ENCODE results near the gene PPP3CA.

Gene PPP3CA

DNA sequence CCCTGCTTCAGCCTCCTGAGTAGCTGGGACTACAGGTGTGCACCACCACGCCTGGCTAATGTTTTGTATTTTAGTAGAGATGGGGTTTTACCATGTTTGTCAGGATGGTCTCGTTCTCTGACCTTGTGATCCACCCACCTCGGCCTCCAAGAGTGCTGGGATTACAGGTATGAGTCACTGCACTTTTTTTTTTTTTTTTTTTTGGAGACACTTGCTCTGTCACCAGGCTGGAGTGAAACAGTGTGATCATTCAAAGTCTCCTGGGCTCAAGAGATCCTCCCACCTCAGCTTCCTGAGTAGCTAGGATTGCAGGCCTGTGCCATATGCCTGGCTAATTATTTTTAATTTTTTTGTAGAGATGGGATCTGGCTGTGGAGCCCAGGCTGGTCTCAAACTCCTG lies 338.8 kb downstream of the PPP3CA start:
- Histone ChIP-seq H3K4me3 (ENCODE audit: low read length) (no peak overlapping the region), H3K79me2 (ENCODE audit: low read length) (no peaks in the 10 kb centered on the region), H3K27me3 (replicated peaks; ENCODE audit: insufficient read depth, low read length) (no peaks in the 10 kb centered on the region), H3F3A (ENCODE audit: insufficient read depth, low read length) (peaks cover 24% of the 10 kb centered on the region), H3K36me3 (replicated peaks; ENCODE audit: insufficient read depth, low read length) (no peaks in the 10 kb centered on the region), H3K9me3 (replicated peaks; ENCODE audit: insufficient read depth, low read length) (no peaks in the 10 kb centered on the region), H3K9ac (ENCODE audit: low read length) (no peak overlapping the region), H3K4me2 (ENCODE audit: low read depth, low read length) (no peak overlapping the region), H3K9me2 (replicated peaks; ENCODE audit: insufficient read depth, low read length) (no peaks in the 10 kb centered on the region), H3K4me1 (ENCODE audit: low read length) (peaks cover 30% of the 10 kb centered on the region), H4K20me1 (ENCODE audit: insufficient read depth, low read length) (no peaks in the 10 kb centered on the region), H3K27ac (ENCODE audit: low read length) (peak overlapping the region; percentile 88; the same call in 1 of the 2 replicates), H2AFZ (ENCODE audit: low read length) (no peak overlapping the region)
- no peak for DNase-seq
- TF ChIP-seq EZH2 (optimal IDR thresholded peaks at IDR 0.05; ENCODE audit: low read depth, low read length) (no peak), EZH2phosphoT487 (IDR thresholded peaks at IDR 0.05; ENCODE audit: low read length) (no peak)
- TF ChIP-seq, protein P1, sequence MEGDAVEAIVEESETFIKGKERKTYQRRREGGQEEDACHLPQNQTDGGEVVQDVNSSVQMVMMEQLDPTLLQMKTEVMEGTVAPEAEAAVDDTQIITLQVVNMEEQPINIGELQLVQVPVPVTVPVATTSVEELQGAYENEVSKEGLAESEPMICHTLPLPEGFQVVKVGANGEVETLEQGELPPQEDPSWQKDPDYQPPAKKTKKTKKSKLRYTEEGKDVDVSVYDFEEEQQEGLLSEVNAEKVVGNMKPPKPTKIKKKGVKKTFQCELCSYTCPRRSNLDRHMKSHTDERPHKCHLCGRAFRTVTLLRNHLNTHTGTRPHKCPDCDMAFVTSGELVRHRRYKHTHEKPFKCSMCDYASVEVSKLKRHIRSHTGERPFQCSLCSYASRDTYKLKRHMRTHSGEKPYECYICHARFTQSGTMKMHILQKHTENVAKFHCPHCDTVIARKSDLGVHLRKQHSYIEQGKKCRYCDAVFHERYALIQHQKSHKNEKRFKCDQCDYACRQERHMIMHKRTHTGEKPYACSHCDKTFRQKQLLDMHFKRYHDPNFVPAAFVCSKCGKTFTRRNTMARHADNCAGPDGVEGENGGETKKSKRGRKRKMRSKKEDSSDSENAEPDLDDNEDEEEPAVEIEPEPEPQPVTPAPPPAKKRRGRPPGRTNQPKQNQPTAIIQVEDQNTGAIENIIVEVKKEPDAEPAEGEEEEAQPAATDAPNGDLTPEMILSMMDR (IDR thresholded peaks at IDR 0.05; ENCODE audit: low read length): no peak

DNA sequence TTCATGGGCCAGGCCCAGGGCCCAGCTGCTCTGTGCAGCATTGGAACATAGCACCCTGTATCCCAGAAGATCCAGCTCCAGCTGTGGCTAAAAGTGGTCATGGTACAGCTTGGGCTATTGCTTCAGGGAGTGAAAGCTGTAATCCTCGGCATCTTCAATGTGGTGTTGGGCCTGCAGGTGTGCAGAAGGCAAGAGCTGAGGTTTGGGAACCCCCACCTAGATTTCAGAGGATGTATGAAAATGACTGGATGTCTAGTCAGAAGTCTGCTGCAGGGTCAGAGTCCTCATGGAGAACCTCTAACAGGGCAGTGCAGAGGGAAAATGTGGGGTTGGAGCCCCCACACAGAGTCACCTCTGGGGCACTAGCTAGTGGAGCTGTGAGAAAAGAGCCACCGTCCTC lies 341.7 kb downstream of the PPP3CA start:
- H3K9me3 ChIP-seq (replicated peaks; ENCODE audit: insufficient read depth, low read length): no peaks in the 10 kb centered on the region
- no peaks in the 10 kb centered on the region for H3K79me2 ChIP-seq (ENCODE audit: low read length)
- H2AFZ ChIP-seq (ENCODE audit: low read length): no peak overlapping the region
- TF ChIP-seq EZH2phosphoT487 (IDR thresholded peaks at IDR 0.05; ENCODE audit: low read length): no peak
- TF ChIP-seq, protein P1 (IDR thresholded peaks at IDR 0.05; ENCODE audit: low read length): no peak
- TF ChIP-seq EZH2 (optimal IDR thresholded peaks at IDR 0.05; ENCODE audit: low read depth, low read length): no peak
- H3K36me3 ChIP-seq (replicated peaks; ENCODE audit: insufficient read depth, low read length): no peaks in the 10 kb centered on the region
- no peaks in the 10 kb centered on the region for H4K20me1 ChIP-seq (ENCODE audit: insufficient read depth, low read length)
- H3K4me1 ChIP-seq (ENCODE audit: low read length): peaks cover 24% of the 10 kb centered on the region
- H3K27me3 ChIP-seq (replicated peaks; ENCODE audit: insufficient read depth, low read length): no peaks in the 10 kb centered on the region
- no peaks in the 10 kb centered on the region for H3K9me2 ChIP-seq (replicated peaks; ENCODE audit: insufficient read depth, low read length)
- H3K9ac ChIP-seq (ENCODE audit: low read length): no peak overlapping the region
- H3K27ac ChIP-seq (ENCODE audit: low read length): 0 out of 2 replicates have a peak overlapping the region, but pooled peaks have one; percentile 16
- peaks cover 21% of the 10 kb centered on the region for H3F3A ChIP-seq (ENCODE audit: insufficient read depth, low read length)
- no peak overlapping the region for H3K4me3 ChIP-seq (ENCODE audit: low read length)
- no peak overlapping the region for H3K4me2 ChIP-seq (ENCODE audit: low read depth, low read length)
- DNase-seq: peak; percentile 16

DNA sequence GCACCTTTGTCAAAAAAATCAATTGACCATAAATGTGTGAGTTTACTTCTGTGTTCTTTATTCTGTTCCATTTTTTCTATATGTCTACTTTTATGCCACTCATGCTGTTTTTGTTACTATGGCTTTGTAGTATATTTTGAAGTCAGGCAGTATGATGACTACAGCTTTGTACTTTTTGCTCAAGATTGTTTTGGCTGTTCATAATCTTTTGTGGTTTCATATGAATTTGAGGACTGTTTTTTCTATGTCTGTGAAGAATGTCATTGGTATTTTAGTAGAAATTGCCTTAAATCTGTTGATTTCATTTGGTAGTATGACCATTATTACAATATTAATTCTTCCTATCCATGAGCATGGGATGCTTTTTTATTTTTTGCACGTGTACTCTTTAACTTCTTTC lies 346.8 kb downstream of the PPP3CA start:
- Histone ChIP-seq H3K9me2 (replicated peaks; ENCODE audit: insufficient read depth, low read length) (no peaks in the 10 kb centered on the region), H3K27me3 (replicated peaks; ENCODE audit: insufficient read depth, low read length) (no peaks in the 10 kb centered on the region), H3K4me1 (ENCODE audit: low read length) (0 out of 2 replicates have a peak, but pooled peaks cover 2% of the 10 kb centered on the region), H3K36me3 (replicated peaks; ENCODE audit: insufficient read depth, low read length) (no peaks in the 10 kb centered on the region), H3F3A (ENCODE audit: insufficient read depth, low read length) (no peaks in the 10 kb centered on the region), H4K20me1 (ENCODE audit: insufficient read depth, low read length) (no peaks in the 10 kb centered on the region), H3K27ac (ENCODE audit: low read length) (no peak overlapping the region), H3K9ac (ENCODE audit: low read length) (no peak overlapping the region), H3K79me2 (ENCODE audit: low read length) (no peaks in the 10 kb centered on the region), H3K4me2 (ENCODE audit: low read depth, low read length) (no peak overlapping the region), H3K9me3 (replicated peaks; ENCODE audit: insufficient read depth, low read length) (no peaks in the 10 kb centered on the region), H2AFZ (ENCODE audit: low read length) (no peak overlapping the region), H3K4me3 (ENCODE audit: low read length) (no peak overlapping the region)
- DNase-seq: no peak
- no peak for TF ChIP-seq EZH2phosphoT487 (IDR thresholded peaks at IDR 0.05; ENCODE audit: low read length)
- no peak for TF ChIP-seq EZH2 (optimal IDR thresholded peaks at IDR 0.05; ENCODE audit: low read depth, low read length)
- TF ChIP-seq, protein P1 (IDR thresholded peaks at IDR 0.05; ENCODE audit: low read length): no peak

Measured in MM.1S (cell line).